ENCODE results near the gene CTNND2.

Gene CTNND2

GRCh38 chr5:11385901-11386293 is 518.3 kb downstream of the CTNND2 start:
- no peak for TF ChIP-seq FOXK2 (IDR thresholded peaks at IDR 0.05)
- no peak for TF ChIP-seq SP1 (IDR thresholded peaks at IDR 0.05)
- CTCF ChIA-PET = no interaction called here
- no peak for DNase-seq (ENCODE audit: extremely low spot score)
- POLR2A ChIA-PET = no interaction called here

- TF ChIP-seq BHLHE40 (IDR thresholded peaks at IDR 0.05; ENCODE audit: borderline replicate concordance) (no peak), ARNT (IDR thresholded peaks at IDR 0.05) (no peak), FOXK2 (IDR thresholded peaks at IDR 0.05) (no peak), FOXA1 (IDR thresholded peaks at IDR 0.05) (no peak), SUZ12 (IDR thresholded peaks at IDR 0.05) (no peak), NFRKB (IDR thresholded peaks at IDR 0.05) (no peak), L3MBTL2 (conservative IDR thresholded peaks at IDR 0.05) (no peak), ZNF384 (IDR thresholded peaks at IDR 0.05) (no peak), ELF4 (IDR thresholded peaks at IDR 0.05) (no peak), LEF1 (IDR thresholded peaks at IDR 0.05; ENCODE audit: borderline replicate concordance) (no peak), SP1 (IDR thresholded peaks at IDR 0.05) (no peak), FOXM1 (IDR thresholded peaks at IDR 0.05; ENCODE audit: borderline replicate concordance) (no peak)
- POLR2A ChIA-PET = no interaction called here
- no peak for DNase-seq (ENCODE audit: extremely low spot score)
- CTCF ChIA-PET = no interaction called here
Observed at GRCh38 chr5:11385251-11385900, 518.9 kb downstream of the CTNND2 start.

GRCh38 chr5:11384441-11385250 is 519.6 kb downstream of the CTNND2 start:
- ChIA-PET CTCF (no interaction called here), POLR2A (no interaction called here)
- DNase-seq (ENCODE audit: extremely low spot score) = no peak
- no peak for TF ChIP-seq NFRKB (IDR thresholded peaks at IDR 0.05)
- TF ChIP-seq FOXM1 (IDR thresholded peaks at IDR 0.05; ENCODE audit: borderline replicate concordance) = no peak
- no peak for TF ChIP-seq ARNT (IDR thresholded peaks at IDR 0.05)
- TF ChIP-seq HDGF (IDR thresholded peaks at IDR 0.05; ENCODE audit: borderline replicate concordance) = no peak
- TF ChIP-seq BHLHE40 (IDR thresholded peaks at IDR 0.05; ENCODE audit: borderline replicate concordance) = no peak
- no peak for TF ChIP-seq CTBP1 (IDR thresholded peaks at IDR 0.05; ENCODE audit: borderline replicate concordance)
- TF ChIP-seq ELF4 (IDR thresholded peaks at IDR 0.05) = no peak
- no peak for TF ChIP-seq L3MBTL2 (conservative IDR thresholded peaks at IDR 0.05)

GRCh38 chr5:11383506-11384095 is 520.6 kb downstream of the CTNND2 start:
- ChIA-PET CTCF (no interaction called here), POLR2A (no interaction called here)
- no peak for TF ChIP-seq FOXA1 (IDR thresholded peaks at IDR 0.05)
- no peak for TF ChIP-seq SP1 (IDR thresholded peaks at IDR 0.05)
- TF ChIP-seq ARNT (IDR thresholded peaks at IDR 0.05) = no peak
- no peak for TF ChIP-seq ZNF384 (IDR thresholded peaks at IDR 0.05)
- no peak for TF ChIP-seq HDGF (IDR thresholded peaks at IDR 0.05; ENCODE audit: borderline replicate concordance)
- TF ChIP-seq NFRKB (IDR thresholded peaks at IDR 0.05) = no peak
- no peak for DNase-seq (ENCODE audit: extremely low spot score)

GRCh38 chr5:11378461-11378860 is 525.8 kb downstream of the CTNND2 start:
- TF ChIP-seq LEF1 (IDR thresholded peaks at IDR 0.05; ENCODE audit: borderline replicate concordance) = no peak
- no peak for TF ChIP-seq ELF4 (IDR thresholded peaks at IDR 0.05)
- TF ChIP-seq SUZ12 (IDR thresholded peaks at IDR 0.05) = no peak
- no peak for TF ChIP-seq TARDBP (IDR thresholded peaks at IDR 0.05)
- POLR2A ChIA-PET = no interaction called here
- no peak for DNase-seq (ENCODE audit: extremely low spot score)
- CTCF ChIA-PET = no interaction called here

- POLR2A ChIA-PET = no interaction called here
- CTCF ChIA-PET = no interaction called here
- TF ChIP-seq FOXA1 (IDR thresholded peaks at IDR 0.05) (no peak), NFRKB (IDR thresholded peaks at IDR 0.05) (no peak), ELF4 (IDR thresholded peaks at IDR 0.05) (no peak), SUZ12 (IDR thresholded peaks at IDR 0.05) (no peak), ARNT (IDR thresholded peaks at IDR 0.05) (no peak), SP1 (IDR thresholded peaks at IDR 0.05) (no peak), PKNOX1 (IDR thresholded peaks at IDR 0.05) (no peak), CTBP1 (IDR thresholded peaks at IDR 0.05; ENCODE audit: borderline replicate concordance) (no peak), HDGF (IDR thresholded peaks at IDR 0.05; ENCODE audit: borderline replicate concordance) (no peak), ZNF384 (IDR thresholded peaks at IDR 0.05) (no peak), L3MBTL2 (conservative IDR thresholded peaks at IDR 0.05) (no peak), TARDBP (IDR thresholded peaks at IDR 0.05) (no peak), FOXK2 (IDR thresholded peaks at IDR 0.05) (no peak), LEF1 (IDR thresholded peaks at IDR 0.05; ENCODE audit: borderline replicate concordance) (no peak), FOXM1 (IDR thresholded peaks at IDR 0.05; ENCODE audit: borderline replicate concordance) (no peak), BHLHE40 (IDR thresholded peaks at IDR 0.05; ENCODE audit: borderline replicate concordance) (no peak)
- DNase-seq (ENCODE audit: extremely low spot score) = no peak
Observed at GRCh38 chr5:11377896-11378295, 526.4 kb downstream of the CTNND2 start.

- no peak for TF ChIP-seq LEF1 (IDR thresholded peaks at IDR 0.05; ENCODE audit: borderline replicate concordance)
- no peak for TF ChIP-seq TARDBP (IDR thresholded peaks at IDR 0.05)
- TF ChIP-seq FOXM1 (IDR thresholded peaks at IDR 0.05; ENCODE audit: borderline replicate concordance) = no peak
- TF ChIP-seq CTBP1 (IDR thresholded peaks at IDR 0.05; ENCODE audit: borderline replicate concordance) = no peak
- no peak for TF ChIP-seq ARNT (IDR thresholded peaks at IDR 0.05)
- no peak for DNase-seq (ENCODE audit: extremely low spot score)
- ChIA-PET POLR2A (no interaction called here), CTCF (no interaction called here)
Observed at GRCh38 chr5:11372191-11372590, 532.1 kb downstream of the CTNND2 start.

Data from HEK293T (cell line).